IPS-18a (cell line): ENCODE measurements around the gene GPR3.
"Not testable (repeated sequence)": the region's sequence is repeated elsewhere in the genome, so short reads cannot be mapped to it uniquely, and the experiment has no call there.

Experiments
- H3K27ac ChIP-seq: one replicate; pipeline ENCODE4 v1.5.1; 2013; ENCODE audit warnings: low read length
- H3K27me3 ChIP-seq: one replicate; pipeline ENCODE4 v1.6.1; 2013; ENCODE audit warnings: mild to moderate bottlenecking, low read length; ENCODE audit not compliant: control insufficient read depth, insufficient read depth
- H3K36me3 ChIP-seq: one replicate; pipeline ENCODE4 v1.6.1; 2013; ENCODE audit warnings: low read depth, low read length; ENCODE audit not compliant: control insufficient read depth
- H3K4me1 ChIP-seq: one replicate; pipeline ENCODE4 v1.6.1; 2013; ENCODE audit warnings: low read depth, low read length; ENCODE audit not compliant: control insufficient read depth
- H3K4me3 ChIP-seq: one replicate; pipeline ENCODE4 v1.5.1; 2013; ENCODE audit warnings: low read length
- H3K9ac ChIP-seq: one replicate; pipeline ENCODE4 v1.6.1; 2013; ENCODE audit warnings: mild to moderate bottlenecking, low read length, moderate library complexity
- H3K9me3 ChIP-seq: one replicate; pipeline ENCODE4 v1.6.1; 2013; ENCODE audit warnings: low read depth, low read length; ENCODE audit not compliant: control insufficient read depth

Gene GPR3

DNA sequence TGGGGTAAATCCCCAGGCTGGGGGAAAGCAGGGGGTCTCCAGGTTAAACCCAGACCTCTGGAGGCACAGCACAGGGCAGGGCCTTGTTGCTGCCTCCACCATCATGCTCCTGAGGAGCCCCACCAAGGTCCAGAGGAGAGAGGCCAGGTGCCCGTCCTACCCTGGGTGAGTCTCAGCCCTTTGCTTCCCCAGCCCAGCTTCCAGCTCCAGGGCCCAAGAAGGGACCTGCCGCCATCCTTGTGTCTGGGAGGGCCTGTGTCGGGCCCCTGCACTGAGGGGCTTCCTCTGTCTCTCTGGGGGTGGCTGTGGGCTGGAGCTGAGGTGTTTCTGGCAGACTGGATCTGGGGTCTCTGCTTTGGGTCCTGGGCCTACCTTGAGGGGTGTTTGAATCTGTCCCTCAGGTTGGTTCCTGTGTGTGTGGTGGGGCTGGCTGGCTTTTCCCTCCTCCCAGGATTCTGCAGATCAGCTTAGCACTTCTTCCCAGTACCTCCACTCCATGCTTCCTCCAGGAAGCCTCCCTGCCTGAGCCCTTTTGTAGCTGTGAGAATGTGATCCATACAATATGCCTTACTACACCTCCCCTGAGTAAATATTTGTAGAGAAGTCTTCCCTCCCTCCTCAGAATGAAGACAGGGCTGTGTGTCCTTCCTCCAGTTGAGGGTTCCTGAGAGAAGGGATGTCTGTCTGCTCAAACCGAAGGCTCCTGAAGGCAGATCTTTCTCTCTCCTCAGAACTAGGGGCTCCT is 6.2 kb downstream of the GPR3 start:
- H3K27ac ChIP-seq, result no peak overlapping the region
- no peaks in the 10 kb centered on the region for H3K27me3 ChIP-seq
- no peaks in the 10 kb centered on the region for H3K36me3 ChIP-seq
- no peaks in the 10 kb centered on the region for H3K9me3 ChIP-seq
- no peak overlapping the region for H3K4me3 ChIP-seq
- no peak overlapping the region for H3K9ac ChIP-seq
- H3K4me1 ChIP-seq, result peaks cover 19% of the 10 kb centered on the region

DNA sequence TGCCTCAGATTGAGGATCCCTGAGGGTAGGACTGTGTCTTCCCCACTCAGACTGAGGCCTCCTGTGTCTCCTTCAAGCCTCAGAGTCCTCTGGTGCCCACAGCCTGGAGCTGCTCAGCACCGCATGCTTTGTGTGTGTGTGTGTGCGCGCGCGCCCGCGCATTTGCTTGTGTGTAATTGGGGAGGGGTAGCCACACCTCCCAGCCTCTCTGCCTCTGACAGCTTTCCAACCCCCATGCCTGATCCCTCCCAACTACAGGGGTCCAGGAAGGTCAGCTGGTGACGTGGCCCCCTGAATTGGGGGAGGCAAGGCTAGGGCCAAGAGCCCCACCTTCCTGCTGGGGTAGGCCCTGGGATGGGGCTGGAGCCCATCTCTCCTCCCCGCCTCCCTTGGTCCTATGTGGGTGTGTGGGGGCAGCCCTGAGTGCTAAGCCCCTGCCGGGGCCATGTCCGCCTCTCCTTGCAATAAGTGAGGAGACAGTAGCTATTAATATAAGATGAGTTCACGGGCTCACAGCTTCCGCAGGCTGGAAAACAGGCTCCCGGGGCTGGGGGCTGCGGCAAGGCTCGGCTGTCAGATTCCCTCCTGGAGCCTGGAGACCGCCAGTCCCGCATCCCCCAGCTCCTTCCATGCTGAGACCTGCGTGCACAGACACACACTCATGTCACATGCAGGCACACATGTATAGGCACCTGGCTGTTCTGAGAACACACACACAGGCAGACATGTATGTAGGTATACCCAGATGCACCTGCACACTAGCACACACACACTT is 7.0 kb downstream of the GPR3 start:
- H3K36me3 ChIP-seq, result no peaks in the 10 kb centered on the region
- no peaks in the 10 kb centered on the region for H3K27me3 ChIP-seq
- H3K9me3 ChIP-seq, result no peaks in the 10 kb centered on the region
- H3K9ac ChIP-seq, result no peak overlapping the region
- H3K4me3 ChIP-seq, result no peak overlapping the region
- H3K4me1 ChIP-seq, result peaks cover 27% of the 10 kb centered on the region
- no peak overlapping the region for H3K27ac ChIP-seq

GRCh38 chr1:27400082-27400962 is 7.9 kb downstream of the GPR3 start:
- Histone ChIP-seq H3K9me3 (no peaks in the 10 kb centered on the region), H3K36me3 (no peaks in the 10 kb centered on the region), H3K4me1 (peaks cover 36% of the 10 kb centered on the region), H3K4me3 (no peak overlapping the region), H3K27me3 (no peaks in the 10 kb centered on the region), H3K9ac (no peak overlapping the region), H3K27ac (no peak overlapping the region)

DNA sequence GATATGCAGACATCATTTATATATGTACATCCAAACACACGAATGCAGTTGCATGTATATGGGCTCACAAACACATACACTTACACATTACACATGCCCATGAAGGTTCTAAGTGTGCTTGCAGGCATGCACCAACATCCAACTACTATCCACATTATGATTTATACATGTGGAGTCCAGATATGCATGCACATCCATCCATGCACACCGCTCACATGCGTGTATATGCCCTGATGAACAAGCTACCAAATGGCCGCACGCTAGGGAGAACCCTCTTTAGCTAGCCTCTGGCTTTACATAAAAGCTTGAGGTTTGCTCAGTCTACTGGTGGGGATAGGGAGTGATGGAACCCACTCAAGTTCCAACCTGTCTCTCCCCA is 8.5 kb downstream of the GPR3 start:
- H3K27ac ChIP-seq, result no peak overlapping the region
- H3K27me3 ChIP-seq, result no peaks in the 10 kb centered on the region
- H3K36me3 ChIP-seq, result no peaks in the 10 kb centered on the region
- H3K4me1 ChIP-seq, result peaks cover 40% of the 10 kb centered on the region
- no peak overlapping the region for H3K9ac ChIP-seq
- no peak overlapping the region for H3K4me3 ChIP-seq
- no peaks in the 10 kb centered on the region for H3K9me3 ChIP-seq

DNA sequence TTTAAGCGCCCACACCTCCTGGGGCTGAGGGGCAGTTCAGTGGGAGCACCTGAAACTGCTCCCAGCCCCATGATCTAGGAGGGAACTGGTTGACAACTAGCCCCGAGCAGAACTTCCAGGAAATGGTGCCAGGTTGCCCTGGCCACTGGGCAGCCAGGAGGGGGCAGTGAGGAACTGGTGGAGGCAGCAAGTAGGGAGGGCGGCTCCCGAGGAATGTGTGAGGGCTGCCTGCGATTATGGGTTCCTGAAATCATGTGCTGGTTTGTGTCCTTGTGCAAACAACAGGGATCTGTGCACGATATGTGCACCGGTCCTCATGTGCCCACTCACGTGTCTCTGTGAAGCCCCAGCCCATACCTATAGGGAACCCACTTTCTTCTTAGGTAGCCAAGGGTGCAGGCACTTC is 9.9 kb downstream of the GPR3 start:
- H3K27ac ChIP-seq, result no peak overlapping the region
- peaks cover 3% of the 10 kb centered on the region for H3K36me3 ChIP-seq
- H3K9me3 ChIP-seq, result no peaks in the 10 kb centered on the region
- H3K4me1 ChIP-seq, result peaks cover 45% of the 10 kb centered on the region
- H3K9ac ChIP-seq, result no peak overlapping the region
- H3K27me3 ChIP-seq, result no peaks in the 10 kb centered on the region
- H3K4me3 ChIP-seq, result no peak overlapping the region

GRCh38 chr1:27403065-27403726 is 10.8 kb downstream of the GPR3 start:
- peaks cover 6% of the 10 kb centered on the region for H3K36me3 ChIP-seq
- peaks cover 41% of the 10 kb centered on the region for H3K4me1 ChIP-seq
- H3K9ac ChIP-seq, result no peak overlapping the region
- H3K27me3 ChIP-seq, result no peaks in the 10 kb centered on the region
- no peaks in the 10 kb centered on the region for H3K9me3 ChIP-seq
- H3K4me3 ChIP-seq, result no peak overlapping the region
- no peak overlapping the region for H3K27ac ChIP-seq

DNA sequence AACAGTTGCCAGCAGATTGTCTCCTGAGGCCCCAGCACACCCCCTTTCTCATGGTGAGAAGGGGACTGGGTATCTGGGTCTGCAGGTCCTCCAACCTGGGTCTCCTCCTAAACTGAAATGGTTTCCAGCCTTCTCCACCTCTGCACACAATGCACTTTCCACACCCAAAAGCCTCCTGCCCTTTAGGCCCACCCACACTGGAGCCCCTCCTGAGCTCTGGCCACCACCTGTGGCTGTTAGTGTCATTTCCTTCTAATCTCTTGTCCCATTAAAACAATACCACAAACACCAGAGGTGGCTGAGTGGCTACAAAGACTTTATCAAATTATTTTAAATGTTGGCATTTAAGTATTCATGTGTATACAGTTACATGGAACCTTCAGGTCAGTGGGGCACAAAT is 11.5 kb downstream of the GPR3 start:
- Histone ChIP-seq H3K36me3 (peaks cover 8% of the 10 kb centered on the region), H3K9me3 (no peaks in the 10 kb centered on the region), H3K4me1 (peaks cover 38% of the 10 kb centered on the region), H3K9ac (no peak overlapping the region), H3K27ac (no peak overlapping the region), H3K27me3 (no peaks in the 10 kb centered on the region), H3K4me3 (no peak overlapping the region)

GRCh38 chr1:27405074-27405473 is 12.7 kb downstream of the GPR3 start:
- H3K4me3 ChIP-seq, result no peak overlapping the region
- peak overlapping the region; percentile 2 for H3K27ac ChIP-seq
- H3K9ac ChIP-seq, result no peak overlapping the region
- peaks cover 37% of the 10 kb centered on the region for H3K4me1 ChIP-seq
- H3K9me3 ChIP-seq, result no peaks in the 10 kb centered on the region
- H3K36me3 ChIP-seq, result peaks cover 11% of the 10 kb centered on the region
- no peaks in the 10 kb centered on the region for H3K27me3 ChIP-seq

DNA sequence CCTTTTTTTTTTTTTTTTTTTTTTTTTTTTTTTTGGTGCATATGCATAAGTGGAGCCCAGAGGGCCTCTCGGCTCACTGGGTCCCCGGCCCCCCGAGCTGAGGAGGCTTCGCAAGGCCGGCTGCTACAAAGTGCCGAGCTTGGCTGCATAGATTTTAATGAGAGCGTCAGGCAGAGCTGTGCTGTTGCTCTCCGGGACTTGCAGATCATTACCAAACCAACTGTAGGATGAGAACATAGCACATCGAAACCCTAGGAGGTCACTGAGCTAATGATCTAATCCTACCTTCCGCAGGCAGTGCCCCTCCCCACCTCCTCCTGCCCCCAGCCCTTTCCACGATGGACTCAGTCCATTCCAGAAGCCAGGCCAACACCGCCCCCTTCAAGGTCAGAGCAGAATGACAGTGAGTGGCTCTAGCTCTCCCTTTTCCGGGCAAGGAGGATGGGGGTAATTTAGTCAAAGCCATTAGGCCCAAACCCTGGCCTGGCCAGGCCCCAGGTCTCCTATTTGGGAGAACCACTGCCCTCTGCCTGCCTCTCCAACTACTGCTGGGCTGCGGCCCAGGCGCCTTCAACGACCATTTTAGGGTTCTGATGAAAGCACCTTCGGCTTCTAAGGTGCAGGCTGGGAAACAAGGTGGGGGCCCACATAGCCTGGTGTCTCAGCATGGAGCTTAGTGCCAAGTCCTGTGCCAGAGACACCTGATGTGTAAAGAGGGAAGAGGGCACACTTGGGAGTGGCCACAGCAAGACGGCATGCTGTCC is 13.4 kb downstream of the GPR3 start:
- peaks cover 37% of the 10 kb centered on the region for H3K4me1 ChIP-seq
- H3K9me3 ChIP-seq, H3K27me3 ChIP-seq, H3K9ac ChIP-seq, H3K4me3 ChIP-seq: not testable (repeated sequence)
- peaks cover 17% of the 10 kb centered on the region for H3K36me3 ChIP-seq
- H3K27ac ChIP-seq, result peak overlapping the region; percentile 2

GRCh38 chr1:27406362-27406680 is 13.9 kb downstream of the GPR3 start:
- peaks cover 37% of the 10 kb centered on the region for H3K4me1 ChIP-seq
- no peak overlapping the region for H3K27ac ChIP-seq

More at GRCh38 chr1:27406362-27406680, 13.9 kb downstream of the GPR3 start:
- H3K9me3 ChIP-seq, result no peaks in the 10 kb centered on the region
- no peaks in the 10 kb centered on the region for H3K27me3 ChIP-seq
- no peak overlapping the region for H3K9ac ChIP-seq
- H3K36me3 ChIP-seq, result peaks cover 23% of the 10 kb centered on the region
- H3K4me3 ChIP-seq, result no peak overlapping the region
